Endodermal cell (in vitro differentiated cells): Measurements from ENCODE around the gene ITPRID2. TPM values are rescaled to one million over a fixed set of nuclear protein-coding genes. Genes with fewer than 3 reads are reported as not detected.

ENCODE experiments used
- DNase-seq: peaks from one replicate; pipeline ENCODE4 v3.0.0-alpha.2; 2017
- H3K27ac ChIP-seq: 2 replicates; pipeline ENCODE4 v1.5.1; 2013; ENCODE audit warnings: mild to moderate bottlenecking, low read depth, low read length, moderate library complexity
- H3K27me3 ChIP-seq: 2 replicates; pipeline ENCODE4 v1.6.1; 2013; ENCODE audit warnings: mild to moderate bottlenecking, low read length, moderate library complexity; ENCODE audit not compliant: insufficient read depth, control insufficient read depth, poor library complexity, severe bottlenecking
- H3K36me3 ChIP-seq: 2 replicates; pipeline ENCODE4 v1.7.0; 2013; ENCODE audit warnings: mild to moderate bottlenecking, low read length, moderate library complexity; ENCODE audit not compliant: control insufficient read depth, insufficient read depth
- H3K4me1 ChIP-seq: one replicate; pipeline ENCODE4 v1.7.0; 2013; ENCODE audit warnings: low read length; ENCODE audit not compliant: control insufficient read depth, insufficient read depth
- H3K4me3 ChIP-seq: 2 replicates; pipeline ENCODE4 v1.5.1; 2013; ENCODE audit warnings: mild to moderate bottlenecking, low read length, moderate library complexity
- H3K9ac ChIP-seq: 2 replicates; pipeline ENCODE4 v1.6.1; 2013; ENCODE audit warnings: mild to moderate bottlenecking, low read length, moderate library complexity; ENCODE audit not compliant: poor library complexity, severe bottlenecking; ENCODE audit errors: extremely low read depth
- H3K9me3 ChIP-seq: 2 replicates; pipeline ENCODE4 v1.6.1; 2013; ENCODE audit warnings: mild to moderate bottlenecking, low read length, moderate library complexity; ENCODE audit not compliant: control insufficient read depth
- H3K27ac Mint-ChIP-seq: 2 replicates; pipeline ENCODE4 v1.8.0; 2020; ENCODE audit warnings: mixed read lengths
- H3K27me3 Mint-ChIP-seq: 2 replicates; pipeline ENCODE4 v1.8.0; 2021; ENCODE audit warnings: mild to moderate bottlenecking, mixed read lengths; ENCODE audit not compliant: insufficient read depth
- H3K36me3 Mint-ChIP-seq: 2 replicates; pipeline ENCODE4 v1.8.0; 2020; ENCODE audit warnings: low read depth, mixed read lengths
- H3K4me1 Mint-ChIP-seq: 2 replicates; pipeline ENCODE4 v1.8.0; 2020; ENCODE audit warnings: mixed read lengths
- H3K4me3 Mint-ChIP-seq: 2 replicates; pipeline ENCODE4 v1.8.0; 2020; ENCODE audit warnings: mild to moderate bottlenecking, moderate library complexity, mixed read lengths
- H3K9me3 Mint-ChIP-seq: 2 replicates; pipeline ENCODE4 v1.8.0; 2020; ENCODE audit warnings: mild to moderate bottlenecking, mixed read lengths
- WGBS, 2 experiments: methylation state at CpG; one replicate each; pipeline versions ENCODE4 v1.1.5 to v1.1.7; 2013; ENCODE audit warnings: missing lambda C conversion rate in 2 of 2, mixed read lengths in 1 of 2; ENCODE audit not compliant: insufficient coverage in 1 of 2, insufficient read length in 1 of 2; 5-methylcytosine and 5-hydroxymethylcytosine counted together
- total RNA-seq, 2 donors: library from RNA; stranded (reverse); fragmentation: NEBNext Ultra II Directional in 1 of 2; extraction: Animal tissue kit (Norgen Biotek cat#: 25700) in 1 of 2; gene quantifications; 2 replicates in 1 of 2; 3 replicates in 1 of 2; pipeline ENCODE4 v1.2.1, GENCODE V29; 2021
- TF ChIP-seq, protein P1 (sequence below): fragments of 200-600 bp; sonication (generic); conservative IDR thresholded peaks from 2 replicates; pipeline ENCODE4 v1.5.0; 2021; ENCODE audit warnings: antibody characterized with exemption, mild to moderate bottlenecking

The ITPRID2 gene
- total RNA-seq, 2 donors from 2014 or later, result 28.9 to 30.4 TPM

DNA sequence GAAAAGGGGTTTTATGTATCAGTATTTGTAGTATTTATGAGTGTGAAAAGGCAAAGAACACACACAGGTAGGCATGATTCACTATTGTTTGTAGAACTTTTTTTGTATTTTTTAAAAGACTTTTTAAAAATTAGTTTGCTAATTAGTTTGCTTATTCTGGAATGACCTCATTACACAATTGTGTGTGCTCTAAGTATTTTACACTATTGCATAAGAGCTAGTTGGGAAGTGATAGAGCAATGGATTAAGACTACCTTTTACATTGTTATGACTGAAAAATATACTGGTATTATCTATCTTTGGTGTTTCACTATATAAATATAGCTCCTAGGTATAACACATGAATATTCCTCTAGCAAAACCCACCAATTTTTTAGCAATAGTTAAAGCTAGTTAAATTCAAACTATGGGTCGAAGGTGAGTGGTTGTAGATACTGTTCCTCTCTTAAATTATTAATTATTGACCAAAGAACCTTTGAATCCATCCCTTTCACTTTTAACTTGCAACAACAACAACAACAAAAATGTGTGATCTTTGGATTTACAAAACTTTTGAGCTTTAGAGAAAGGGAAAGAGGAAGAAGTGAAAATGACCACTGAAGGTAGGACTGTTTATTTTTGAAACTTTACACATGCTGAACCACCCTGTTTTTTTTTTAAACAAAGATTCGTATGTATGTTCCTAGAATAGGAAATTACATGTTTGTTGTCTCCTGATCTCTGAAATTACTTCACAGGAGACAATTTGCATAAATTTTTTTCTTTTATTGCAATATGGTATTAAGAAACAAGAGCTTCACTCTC, 18.7 kb downstream of the ITPRID2 start:
- Histone ChIP-seq H3K27ac (no peak overlapping the region), H3K4me3 (no peak overlapping the region), H3K9me3 (no peaks in the 10 kb centered on the region), H3K4me1 (no peaks in the 10 kb centered on the region), H3K9ac (no peak overlapping the region), H3K36me3 (peaks cover 65% of the 10 kb centered on the region), H3K27me3 (no peaks in the 10 kb centered on the region)
- no peak overlapping the region for H3K27ac Mint-ChIP-seq
- peaks cover 27% of the 10 kb centered on the region for H3K36me3 Mint-ChIP-seq
- H3K4me3 Mint-ChIP-seq, result no peak overlapping the region
- TF ChIP-seq, protein P1, sequence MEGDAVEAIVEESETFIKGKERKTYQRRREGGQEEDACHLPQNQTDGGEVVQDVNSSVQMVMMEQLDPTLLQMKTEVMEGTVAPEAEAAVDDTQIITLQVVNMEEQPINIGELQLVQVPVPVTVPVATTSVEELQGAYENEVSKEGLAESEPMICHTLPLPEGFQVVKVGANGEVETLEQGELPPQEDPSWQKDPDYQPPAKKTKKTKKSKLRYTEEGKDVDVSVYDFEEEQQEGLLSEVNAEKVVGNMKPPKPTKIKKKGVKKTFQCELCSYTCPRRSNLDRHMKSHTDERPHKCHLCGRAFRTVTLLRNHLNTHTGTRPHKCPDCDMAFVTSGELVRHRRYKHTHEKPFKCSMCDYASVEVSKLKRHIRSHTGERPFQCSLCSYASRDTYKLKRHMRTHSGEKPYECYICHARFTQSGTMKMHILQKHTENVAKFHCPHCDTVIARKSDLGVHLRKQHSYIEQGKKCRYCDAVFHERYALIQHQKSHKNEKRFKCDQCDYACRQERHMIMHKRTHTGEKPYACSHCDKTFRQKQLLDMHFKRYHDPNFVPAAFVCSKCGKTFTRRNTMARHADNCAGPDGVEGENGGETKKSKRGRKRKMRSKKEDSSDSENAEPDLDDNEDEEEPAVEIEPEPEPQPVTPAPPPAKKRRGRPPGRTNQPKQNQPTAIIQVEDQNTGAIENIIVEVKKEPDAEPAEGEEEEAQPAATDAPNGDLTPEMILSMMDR, result no peak
- H3K9me3 Mint-ChIP-seq, result no peaks in the 10 kb centered on the region
- WGBS, 2 experiments, result 100% methylated on average over 1 of the region's 2 CpGs; no CpG with 5 or more reads in 1 of the 2 experiments
- no peaks in the 10 kb centered on the region for H3K4me1 Mint-ChIP-seq
- no peak for DNase-seq
- H3K27me3 Mint-ChIP-seq, result no peaks in the 10 kb centered on the region

DNA sequence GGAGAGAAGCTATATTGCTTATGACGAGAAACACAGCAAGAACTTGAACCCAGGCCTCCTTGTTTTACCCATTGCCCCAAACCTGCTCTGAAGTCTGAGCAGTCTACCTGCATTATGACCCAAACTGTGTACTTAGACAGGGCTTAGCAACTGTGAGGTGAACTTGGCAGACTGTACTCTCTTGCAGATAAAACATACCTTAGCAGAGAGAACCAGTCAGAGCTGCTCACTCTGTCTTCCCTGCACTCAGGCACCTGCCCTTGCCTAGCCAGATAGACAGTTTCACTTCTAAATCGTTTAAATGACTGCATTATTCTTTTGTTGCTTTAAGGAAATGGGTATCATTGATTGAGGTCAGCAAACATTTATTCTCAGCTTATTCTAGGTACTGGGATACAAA, 20.3 kb downstream of the ITPRID2 start:
- Mint-ChIP-seq H3K36me3 (peaks cover 21% of the 10 kb centered on the region), H3K4me3 (no peak overlapping the region), H3K27me3 (no peaks in the 10 kb centered on the region), H3K9me3 (no peaks in the 10 kb centered on the region), H3K4me1 (no peaks in the 10 kb centered on the region), H3K27ac (no peak overlapping the region)
- Histone ChIP-seq H3K27me3 (no peaks in the 10 kb centered on the region), H3K9ac (no peak overlapping the region), H3K36me3 (peaks cover 65% of the 10 kb centered on the region), H3K4me3 (no peak overlapping the region), H3K4me1 (no peaks in the 10 kb centered on the region), H3K9me3 (no peaks in the 10 kb centered on the region), H3K27ac (no peak overlapping the region)
- TF ChIP-seq, protein P1, result no peak
- 88% methylated on average over 2 of the region's 2 CpGs; no CpG with 5 or more reads in 1 of the 2 experiments for WGBS, 2 experiments
- DNase-seq, result no peak

- Mint-ChIP-seq H3K9me3 (no peaks in the 10 kb centered on the region), H3K36me3 (peaks cover 26% of the 10 kb centered on the region), H3K4me3 (no peak overlapping the region), H3K27me3 (no peaks in the 10 kb centered on the region), H3K4me1 (no peaks in the 10 kb centered on the region), H3K27ac (peak overlapping the region; percentile 2)
- H3K4me1 ChIP-seq, result no peaks in the 10 kb centered on the region
- 100% methylated on average over 1 of the region's 1 CpG; no CpG with 5 or more reads in 1 of the 2 experiments for WGBS, 2 experiments
- no peaks in the 10 kb centered on the region for H3K27me3 ChIP-seq
- TF ChIP-seq, protein P1, result no peak
- no peaks in the 10 kb centered on the region for H3K9me3 ChIP-seq
- H3K36me3 ChIP-seq, result peaks cover 86% of the 10 kb centered on the region
- no peak overlapping the region for H3K27ac ChIP-seq
- DNase-seq, result no peak
- H3K9ac ChIP-seq, result no peak overlapping the region
- H3K4me3 ChIP-seq, result no peak overlapping the region
Observed at GRCh38 chr2:181915102-181915501, 23.6 kb downstream of the ITPRID2 start.
